NCI-H524 (cell line): ENCODE measurements around the gene ANKRD10.
A peak's percentile ranks its signal among the peaks of the same experiment; 100 is the strongest.

ENCODE experiments used
- DNase-seq, 2 experiments: peaks; one replicate each; lab custom pipeline; 2025; lab: John Stamatoyannopoulos, UW

Gene ANKRD10

GRCh38 chr13:110944968-110945927 lies 30.4 kb upstream of the ANKRD10 start:
- DNase-seq: no peak

- peak in 1 of 2 experiments; percentile 9 for DNase-seq
These were observed 29.5 kb upstream of the ANKRD10 start for GRCh38 chr13:110944121-110944967.

GRCh38 chr13:110942248-110942981 lies 27.5 kb upstream of the ANKRD10 start:
- no peak for DNase-seq

- no peak for DNase-seq
These were observed 24.0 kb upstream of the ANKRD10 start for GRCh38 chr13:110938662-110939421.

GRCh38 chr13:110937511-110938285 lies 22.8 kb upstream of the ANKRD10 start:
- no peak for DNase-seq

- DNase-seq: no peak
These were observed 21.6 kb upstream of the ANKRD10 start for GRCh38 chr13:110936519-110936918.

GRCh38 chr13:110932588-110932987 lies 17.7 kb upstream of the ANKRD10 start:
- no peak for DNase-seq

- DNase-seq: no peak
These were observed 14.4 kb upstream of the ANKRD10 start for GRCh38 chr13:110929104-110929777.

- DNase-seq: peak in 1 of 2 experiments; percentile 29
These were observed 10.2 kb upstream of the ANKRD10 start for GRCh38 chr13:110925023-110925612.

GRCh38 chr13:110924639-110924934 lies 9.7 kb upstream of the ANKRD10 start:
- no peak for DNase-seq

- DNase-seq: no peak
These were observed 9.1 kb upstream of the ANKRD10 start for GRCh38 chr13:110923777-110924638.

GRCh38 chr13:110923086-110923485 lies 8.2 kb upstream of the ANKRD10 start:
- DNase-seq: no peak

GRCh38 chr13:110922506-110922905 lies 7.6 kb upstream of the ANKRD10 start:
- no peak for DNase-seq

GRCh38 chr13:110921695-110922094 lies 6.8 kb upstream of the ANKRD10 start:
- no peak for DNase-seq

- no peak for DNase-seq
These were observed 6.3 kb upstream of the ANKRD10 start for GRCh38 chr13:110921209-110921608.

- DNase-seq: no peak
These were observed 5.2 kb upstream of the ANKRD10 start for GRCh38 chr13:110920038-110920437.

GRCh38 chr13:110916301-110917142 lies 1.7 kb upstream of the ANKRD10 start:
- DNase-seq: no peak

GRCh38 chr13:110915874-110916206 lies 971 bp upstream of the ANKRD10 start:
- peak in 1 of 2 experiments; percentile 48 for DNase-seq
